Stimulated activated CD8-positive, alpha-beta memory T cell treated with anti-CD3 and anti-CD28 coated beads, Interleukin-7, amount 100 ng/mL, for 24 hours (primary cell): ENCODE data around the gene JUN.

Experiments used
- DNase-seq: peaks from one replicate; pipeline ENCODE4 v3.0.0-alpha.2; 2020; ENCODE audit warnings: low read depth

JUN gene

GRCh38 chr1:58783090-58783992 lies 506 bp downstream of the JUN start:
- peak; percentile 21 for DNase-seq

GRCh38 chr1:58782178-58783089 lies 1.4 kb downstream of the JUN start:
- peak; percentile 14 for DNase-seq

GRCh38 chr1:58781541-58782177 lies 2.2 kb downstream of the JUN start:
- peak; percentile 6 for DNase-seq

- DNase-seq = no peak
Observed at GRCh38 chr1:58780836-58781452, 2.9 kb downstream of the JUN start.

- no peak for DNase-seq
Observed at GRCh38 chr1:58780411-58780810, 3.4 kb downstream of the JUN start.

GRCh38 chr1:58779801-58780382 lies 4.0 kb downstream of the JUN start:
- no peak for DNase-seq

- DNase-seq = no peak
Observed at GRCh38 chr1:58779059-58779754, 4.6 kb downstream of the JUN start.

- DNase-seq = no peak
Observed at GRCh38 chr1:58778385-58779000, 5.4 kb downstream of the JUN start.

GRCh38 chr1:58774027-58774426 lies 9.8 kb downstream of the JUN start:
- no peak for DNase-seq

GRCh38 chr1:58773406-58773840 lies 10.4 kb downstream of the JUN start:
- no peak for DNase-seq

- DNase-seq = no peak
Observed at GRCh38 chr1:58769809-58770320, 14.0 kb downstream of the JUN start.

GRCh38 chr1:58768971-58769808 lies 14.7 kb downstream of the JUN start:
- DNase-seq = peak; percentile 21

GRCh38 chr1:58768191-58768731 lies 15.6 kb downstream of the JUN start:
- DNase-seq = no peak

GRCh38 chr1:58767143-58767542 lies 16.7 kb downstream of the JUN start:
- no peak for DNase-seq

- no peak for DNase-seq
Observed at GRCh38 chr1:58765441-58765840, 18.4 kb downstream of the JUN start.

- no peak for DNase-seq
Observed at GRCh38 chr1:58765006-58765405, 18.8 kb downstream of the JUN start.

- DNase-seq = no peak
Observed at GRCh38 chr1:58764294-58764978, 19.4 kb downstream of the JUN start.

- DNase-seq = no peak
Observed at GRCh38 chr1:58763214-58763613, 20.6 kb downstream of the JUN start.
